ENCODE data around the gene VIL1. TPM values are rescaled to one million over a fixed set of nuclear protein-coding genes. Genes with fewer than 3 reads are reported as not detected.

VIL1 gene
- total RNA-seq, 1 experiment from 2014 or later: not detected

DNA sequence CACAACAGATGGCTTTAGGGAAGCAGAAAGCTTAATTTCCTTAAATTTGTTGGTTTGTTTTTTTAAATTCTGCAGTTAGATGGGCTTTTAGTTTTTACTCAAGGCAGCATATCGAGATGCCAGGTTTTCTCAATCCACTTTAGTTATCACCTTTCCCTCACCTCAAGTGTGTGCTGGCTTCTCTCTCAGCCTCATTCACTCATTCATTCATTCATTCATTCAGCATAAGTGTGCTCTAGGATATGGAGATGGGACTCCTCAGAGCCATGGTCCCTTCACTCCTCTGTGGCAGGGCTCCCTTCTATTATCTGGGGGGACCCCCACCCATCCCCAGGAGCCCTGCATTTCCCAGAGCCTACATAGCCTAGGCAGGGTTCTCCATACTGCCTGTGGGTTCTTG lies 19.0 kb downstream of the VIL1 start:
- no peak for DNase-seq (ENCODE audit: low read depth)

DNA sequence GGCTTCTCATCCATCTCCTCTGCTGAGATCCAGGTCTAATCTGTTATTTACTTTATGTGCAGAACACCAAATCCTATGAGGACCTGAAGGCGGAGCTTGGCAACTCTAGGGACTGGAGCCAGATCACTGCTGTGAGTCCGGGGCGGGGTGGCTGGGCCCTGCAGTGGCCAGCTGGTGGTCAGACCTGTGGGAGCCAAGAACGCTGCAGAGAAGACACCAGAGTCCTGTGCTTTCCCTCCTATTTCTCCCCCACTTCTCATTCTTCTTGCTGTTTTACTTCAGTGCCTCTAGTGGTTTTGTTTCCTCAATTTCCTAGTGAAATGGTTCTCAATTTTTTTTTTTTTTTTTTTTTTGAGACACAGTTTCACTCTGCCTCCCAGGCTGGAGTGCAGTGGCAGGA lies 19.7 kb downstream of the VIL1 start:
- DNase-seq (ENCODE audit: low read depth): no peak

DNA sequence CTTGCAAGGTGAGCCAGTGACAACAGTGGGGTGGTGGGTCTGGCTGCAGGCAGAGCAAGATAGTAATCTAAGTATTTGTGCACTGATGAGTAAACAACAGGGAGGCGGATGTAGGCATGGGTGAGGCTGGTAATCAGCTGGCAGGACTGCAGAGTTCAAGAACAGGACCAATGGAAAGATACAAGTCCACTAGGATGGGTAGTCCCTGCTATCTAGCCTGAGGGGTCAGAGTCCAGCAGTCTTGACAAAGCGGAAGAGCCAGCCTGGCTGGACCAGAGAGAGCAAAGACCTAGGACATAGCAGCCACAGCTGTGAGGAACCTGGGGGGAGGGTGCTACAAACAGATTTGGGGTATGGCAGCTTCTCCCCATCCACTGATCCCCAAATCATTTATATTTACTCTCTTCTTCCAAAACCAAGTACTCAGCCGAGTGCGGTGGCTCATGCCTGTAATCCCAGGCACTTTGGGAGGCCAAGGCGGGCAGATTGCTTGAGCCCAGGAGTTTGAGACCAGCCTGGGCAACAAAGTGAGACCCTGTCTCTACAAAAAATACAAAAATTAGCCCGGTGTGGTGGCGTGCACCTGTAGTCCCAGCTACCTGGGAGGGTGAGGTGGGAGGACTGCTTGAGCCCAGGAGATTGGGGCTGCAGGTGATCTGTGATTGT lies 25.9 kb downstream of the VIL1 start:
- DNase-seq (ENCODE audit: low read depth): no peak

DNA sequence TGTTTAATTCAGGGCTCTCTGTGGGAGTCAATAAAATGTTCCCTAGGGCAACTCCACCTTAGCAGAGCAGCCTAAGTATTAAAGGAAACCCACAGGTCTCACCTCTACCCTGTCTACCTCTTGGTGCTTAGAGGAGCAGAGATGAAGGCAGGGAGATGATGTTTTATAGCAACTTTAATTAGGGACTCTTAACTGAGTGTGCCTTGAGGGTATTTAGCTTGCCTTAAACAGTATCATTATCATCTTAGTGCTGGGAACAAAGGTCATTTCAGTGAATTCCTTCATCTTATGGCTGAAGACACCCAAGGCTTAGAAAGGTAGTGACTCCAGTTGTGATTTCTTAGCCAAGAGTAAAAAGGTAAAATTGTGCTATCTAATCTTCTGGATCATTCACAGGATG lies 26.7 kb downstream of the VIL1 start:
- no peak for DNase-seq (ENCODE audit: low read depth)

DNA sequence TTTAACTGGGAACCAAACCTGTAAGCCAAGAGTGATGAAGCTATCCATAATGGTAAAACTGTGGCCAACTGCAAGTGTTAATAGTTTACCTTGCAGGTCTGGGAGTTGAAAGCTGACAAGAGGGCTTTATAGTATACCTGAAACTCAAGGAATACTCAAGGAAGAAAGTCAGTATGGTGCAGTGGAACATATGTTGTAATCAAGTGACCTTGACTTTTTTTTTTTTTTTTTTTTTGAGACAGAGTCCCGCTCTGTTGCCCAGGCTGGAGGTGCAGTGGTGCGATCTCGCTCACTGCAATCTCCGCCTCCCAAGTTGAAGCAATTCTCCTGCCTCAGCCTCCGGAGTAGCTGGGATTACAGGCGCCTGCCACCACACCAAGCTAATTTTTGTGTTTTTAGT lies 27.6 kb downstream of the VIL1 start:
- DNase-seq (ENCODE audit: low read depth): no peak

DNA sequence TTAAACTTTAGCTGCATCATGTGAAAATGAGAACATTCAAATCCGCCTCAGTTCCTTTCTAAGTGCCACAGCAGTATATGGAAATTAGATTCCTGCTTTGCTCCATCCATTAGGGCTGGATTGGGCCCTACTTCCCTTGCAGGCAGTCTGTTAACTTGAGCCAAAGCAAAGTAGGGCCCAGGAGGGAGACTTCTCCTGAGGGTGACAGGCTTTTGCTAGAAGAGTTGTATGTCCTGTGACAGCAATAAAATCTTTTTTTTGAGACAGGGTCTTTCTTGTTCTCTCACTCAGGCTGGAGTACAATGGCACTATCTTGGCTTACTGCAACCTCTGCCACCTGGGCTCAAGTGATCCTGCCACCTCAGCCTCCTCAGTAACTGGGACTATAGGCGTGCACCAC lies 28.1 kb downstream of the VIL1 start:
- no peak for DNase-seq (ENCODE audit: low read depth)

DNA sequence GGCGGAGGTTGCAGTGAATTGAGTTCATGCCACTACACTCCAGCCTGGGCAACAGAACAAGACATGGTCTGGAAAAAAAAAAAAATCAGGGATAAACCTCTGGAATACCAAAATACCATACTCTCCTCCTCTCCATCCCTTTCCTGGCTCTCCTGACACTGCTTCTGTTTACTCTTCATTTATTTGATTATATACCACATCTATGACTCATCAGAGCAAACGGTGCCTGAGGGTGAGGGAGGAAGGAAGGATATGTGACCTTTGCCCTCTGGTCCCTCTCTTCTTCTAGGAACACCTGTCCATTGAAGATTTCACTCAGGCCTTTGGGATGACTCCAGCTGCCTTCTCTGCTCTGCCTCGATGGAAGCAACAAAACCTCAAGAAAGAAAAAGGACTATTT lies 30.0 kb downstream of the VIL1 start:
- DNase-seq (ENCODE audit: low read depth): peak; percentile 81

DNA sequence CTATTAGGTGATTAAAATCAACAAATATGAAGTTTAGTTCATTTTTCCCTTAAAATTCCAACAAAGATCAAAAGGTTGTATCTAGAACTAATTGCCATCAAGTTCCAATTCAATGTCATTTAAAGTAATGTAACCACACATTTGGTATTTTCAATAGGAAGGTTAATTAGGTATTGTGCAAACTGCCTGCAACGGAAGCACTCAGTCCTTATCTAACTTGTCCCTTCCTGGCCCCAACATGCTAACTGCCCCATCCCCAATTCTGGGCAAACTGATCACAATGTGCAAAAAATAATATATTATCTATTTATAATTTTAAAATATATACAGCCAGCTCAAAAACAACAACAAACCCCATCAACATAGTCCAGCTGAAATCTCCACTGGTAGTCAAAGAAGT lies 33.2 kb downstream of the VIL1 start:
- DNase-seq (ENCODE audit: low read depth): no peak

DNA sequence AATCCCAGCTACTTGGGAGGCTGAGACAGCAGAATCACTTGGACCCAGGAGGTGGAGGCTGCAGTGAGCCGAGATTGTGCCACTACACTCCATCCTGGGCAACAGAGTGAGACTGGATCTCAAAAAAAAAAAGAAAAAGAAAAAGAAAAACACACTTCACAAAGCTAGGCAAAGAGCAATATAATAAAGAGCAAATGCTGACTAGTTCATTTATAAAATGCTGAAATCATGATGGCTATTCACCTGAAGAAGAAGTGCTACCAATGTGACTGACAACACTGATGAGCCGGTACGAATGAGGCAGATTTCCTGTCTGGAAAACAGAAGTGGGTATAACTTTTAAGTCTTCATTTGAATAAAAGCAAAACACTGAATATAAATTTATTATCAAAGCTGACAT lies 37.9 kb downstream of the VIL1 start:
- DNase-seq (ENCODE audit: low read depth): no peak

DNA sequence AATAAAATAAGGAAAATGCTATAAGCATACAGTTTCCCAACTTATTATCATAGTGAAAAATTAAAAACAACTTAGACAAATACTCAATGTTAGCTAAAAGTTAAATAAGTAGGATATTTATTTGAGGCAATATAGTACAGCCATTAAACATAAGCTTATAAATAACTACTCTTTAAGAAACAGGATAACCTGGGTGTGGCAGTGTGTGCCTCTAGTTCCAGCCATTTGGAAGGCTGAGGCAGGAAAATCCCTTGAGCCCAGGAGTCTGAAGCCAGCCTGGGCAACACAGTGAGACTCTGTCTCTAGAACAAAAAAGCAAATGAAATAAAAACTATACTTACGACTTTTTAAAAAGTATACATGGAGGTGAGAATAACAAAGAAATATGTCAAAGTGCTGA lies 39.7 kb downstream of the VIL1 start:
- no peak for DNase-seq (ENCODE audit: low read depth)

DNA sequence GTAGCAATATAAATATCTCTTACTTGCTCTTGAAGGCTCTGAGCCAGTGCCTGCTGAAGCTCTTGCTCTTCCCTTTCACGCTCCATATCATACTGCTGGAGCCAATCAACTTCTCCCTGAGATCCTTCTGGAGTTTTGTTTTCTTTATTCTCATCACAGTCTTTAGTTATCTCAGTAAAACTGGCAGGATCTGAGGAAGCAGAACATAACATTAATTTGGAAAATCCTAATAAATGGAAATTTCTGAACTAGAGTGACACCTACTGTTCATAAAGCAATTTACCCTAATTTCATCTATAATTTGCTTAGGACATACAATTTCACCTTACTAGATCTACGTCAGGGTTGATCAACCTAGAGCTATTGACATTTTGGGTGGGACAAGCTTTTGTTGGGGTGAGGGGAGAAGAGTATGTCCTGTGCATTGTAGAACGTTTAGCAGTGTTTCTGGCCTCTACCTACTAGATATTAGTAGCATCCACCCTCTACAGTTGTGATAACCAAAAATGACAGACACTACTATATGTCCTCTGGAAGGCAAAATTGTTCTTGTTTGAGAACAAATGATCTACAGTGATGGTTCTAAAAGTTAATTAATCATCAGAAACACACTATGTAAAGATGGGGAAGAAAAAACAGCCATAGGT lies 47.2 kb downstream of the VIL1 start:
- DNase-seq (ENCODE audit: low read depth): peak; percentile 36

DNA sequence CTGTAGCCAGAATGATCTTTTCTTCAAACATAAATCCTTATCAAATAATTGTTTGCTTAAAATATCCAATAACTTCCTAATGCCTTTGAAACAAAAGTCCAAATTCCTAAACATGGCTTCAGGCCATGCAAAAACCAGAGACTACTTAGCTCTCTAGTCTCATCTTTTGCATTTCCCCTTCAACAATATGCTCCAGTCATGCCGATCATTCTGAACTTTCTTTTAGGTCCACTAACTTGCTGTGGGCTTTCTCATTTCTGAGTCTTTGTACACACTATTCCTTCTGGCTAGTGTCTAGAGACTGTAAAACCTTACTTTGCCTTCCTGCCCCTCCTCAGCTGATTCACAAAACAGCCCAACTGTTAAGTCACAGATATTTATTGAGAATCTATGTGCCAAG lies 51.5 kb downstream of the VIL1 start:
- no peak for DNase-seq (ENCODE audit: low read depth)

DNA sequence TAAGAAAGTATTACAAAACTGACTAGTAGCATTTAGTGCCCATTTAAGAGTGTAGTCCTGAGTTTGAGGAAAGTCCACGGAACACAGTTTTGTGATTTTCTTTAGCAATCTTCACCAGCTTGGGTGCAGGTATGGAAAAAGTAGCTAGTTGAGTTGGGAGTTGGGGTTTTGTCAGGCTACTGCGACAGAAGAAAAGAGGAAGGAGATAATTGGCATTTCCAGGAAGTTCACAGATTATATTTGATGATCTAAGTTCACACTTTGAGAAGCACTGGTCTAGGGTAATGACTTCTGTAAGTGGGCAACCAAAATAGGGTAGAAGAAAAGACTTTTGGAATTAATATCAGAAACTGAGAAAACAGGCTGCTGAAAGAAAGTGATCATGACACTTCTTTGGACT lies 52.1 kb downstream of the VIL1 start:
- no peak for DNase-seq (ENCODE audit: low read depth)

DNA sequence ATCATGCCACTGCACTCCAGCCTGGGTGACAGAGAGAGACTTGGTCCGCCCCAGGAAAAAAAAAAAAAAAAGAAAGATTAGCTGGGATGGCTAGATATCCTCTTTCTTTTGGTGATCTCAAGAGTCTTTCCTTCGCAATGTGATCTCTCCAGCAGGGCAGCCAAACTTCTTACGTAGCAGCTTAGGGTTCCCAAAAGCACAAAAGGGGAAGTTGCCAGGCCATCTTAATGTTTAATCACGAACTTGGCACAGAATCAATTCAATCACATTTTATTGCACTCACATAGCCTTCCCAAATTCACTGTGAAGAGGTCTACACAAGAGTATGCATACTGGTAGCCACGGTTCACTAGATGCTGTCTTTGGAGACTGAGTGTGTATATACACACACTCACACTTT lies 53.1 kb downstream of the VIL1 start:
- no peak for DNase-seq (ENCODE audit: low read depth)

DNA sequence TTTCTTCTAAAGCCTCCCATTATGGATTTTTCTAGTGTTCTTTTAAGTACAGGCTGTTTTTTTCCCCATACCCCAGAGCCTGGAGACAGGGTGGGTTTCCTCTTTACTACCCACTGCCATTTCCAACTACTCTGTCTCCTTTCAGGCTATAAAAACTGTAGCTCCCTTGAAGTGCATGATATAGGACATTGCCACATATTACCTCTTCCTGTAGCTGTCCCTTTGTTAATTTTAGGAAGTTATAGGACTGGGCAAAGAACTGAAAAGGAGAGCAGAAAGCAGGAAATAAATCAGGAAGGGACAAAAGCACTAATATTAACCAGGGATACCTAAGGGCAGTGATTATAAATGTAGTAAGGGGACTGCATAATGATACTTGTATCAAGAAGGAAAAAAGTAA lies 54.1 kb downstream of the VIL1 start:
- no peak for DNase-seq (ENCODE audit: low read depth)

DNA sequence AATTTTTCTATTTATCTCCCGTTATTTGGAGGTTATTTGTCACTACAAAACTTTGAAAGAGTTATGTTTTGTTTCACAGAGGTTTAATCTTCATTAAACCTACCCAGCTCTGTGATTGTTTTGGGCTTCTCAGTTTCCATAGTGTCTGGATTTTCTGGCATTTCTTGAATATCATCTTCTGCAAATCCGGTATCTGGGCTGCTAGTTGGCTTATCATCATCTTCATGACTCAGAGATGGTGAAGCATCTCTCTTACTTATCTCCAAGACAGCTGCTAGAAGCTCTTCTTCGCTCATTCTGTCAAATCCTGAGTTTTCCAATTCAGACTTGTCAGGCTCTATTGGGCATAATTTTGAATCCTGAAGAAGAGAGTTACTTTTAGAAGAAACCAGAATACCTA lies 55.6 kb downstream of the VIL1 start:
- DNase-seq (ENCODE audit: low read depth): no peak

DNA sequence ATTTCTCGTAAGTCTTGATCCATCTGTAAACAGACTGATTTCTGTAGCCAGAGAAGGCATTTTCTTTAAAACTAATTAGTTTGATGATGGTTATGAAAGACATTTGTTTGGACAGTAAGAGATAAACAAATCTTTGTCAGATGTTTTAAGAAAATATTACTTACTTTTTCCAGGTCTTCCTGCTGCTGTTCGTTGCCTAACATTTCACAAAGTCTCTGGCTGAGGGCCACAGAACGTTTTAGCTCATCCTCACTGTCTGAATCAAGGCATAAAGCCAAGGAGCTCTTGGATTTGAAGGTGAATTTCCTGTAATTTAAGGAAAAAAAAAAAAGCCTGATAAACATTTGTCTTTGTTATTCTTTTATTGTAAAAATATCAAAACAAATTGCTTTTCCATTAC lies 57.8 kb downstream of the VIL1 start:
- DNase-seq (ENCODE audit: low read depth): no peak

DNA sequence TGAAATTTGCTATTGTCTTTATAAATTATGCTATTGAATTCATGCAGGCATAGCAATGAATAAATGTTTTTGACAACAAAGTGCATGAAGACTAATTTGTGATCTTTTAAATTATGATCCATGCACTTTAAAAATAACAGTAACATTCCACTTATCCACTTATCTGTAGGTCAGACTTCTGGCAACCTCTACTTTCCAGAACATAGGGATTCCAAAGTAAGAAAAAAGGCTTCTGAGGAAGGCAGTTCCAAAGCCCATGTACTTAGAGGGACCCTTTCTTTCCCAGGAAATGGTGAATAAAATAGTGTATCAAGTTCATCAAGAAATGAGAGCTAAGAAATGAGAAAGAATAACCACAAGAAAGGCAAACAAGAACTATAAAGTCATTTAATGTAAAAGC lies 58.3 kb downstream of the VIL1 start:
- no peak for DNase-seq (ENCODE audit: low read depth)

DNA sequence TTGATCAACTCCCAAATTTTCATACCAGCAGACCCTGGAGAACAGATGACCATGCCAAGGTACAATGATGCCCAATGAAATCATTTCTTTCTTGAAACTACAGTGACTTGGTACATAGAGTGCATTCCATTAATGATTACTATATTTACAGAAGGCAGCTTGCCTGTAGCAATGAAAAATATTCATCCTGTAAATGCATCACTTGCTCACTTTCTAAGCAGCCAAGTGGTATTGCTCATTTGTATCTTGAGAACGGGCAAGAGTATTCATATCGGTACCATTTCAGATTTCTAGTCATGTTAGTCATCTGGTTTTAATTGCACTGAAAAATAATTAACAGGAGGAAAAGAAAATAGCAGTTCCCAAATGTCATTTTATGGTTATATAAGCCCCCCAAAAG lies 59.6 kb downstream of the VIL1 start:
- no peak for DNase-seq (ENCODE audit: low read depth)

DNA sequence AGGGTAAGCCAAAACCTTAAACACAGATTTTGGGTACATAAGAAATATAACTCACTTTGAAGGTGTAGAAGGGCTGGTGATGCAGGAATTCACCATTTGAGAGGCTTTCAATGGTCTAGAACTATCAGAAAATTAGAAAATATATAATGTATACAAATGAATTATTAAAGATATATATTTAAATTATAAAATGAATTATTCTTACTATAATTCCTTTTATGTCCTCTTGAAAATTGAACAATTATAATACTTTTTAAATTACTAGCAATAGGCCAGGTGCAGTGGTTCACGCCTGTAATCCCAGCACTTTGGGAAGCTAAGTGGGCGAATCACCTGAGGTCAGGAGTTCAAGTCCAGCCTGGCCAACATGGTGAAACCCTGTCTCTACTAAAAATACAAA lies 60.7 kb downstream of the VIL1 start:
- no peak for DNase-seq (ENCODE audit: low read depth)

DNA sequence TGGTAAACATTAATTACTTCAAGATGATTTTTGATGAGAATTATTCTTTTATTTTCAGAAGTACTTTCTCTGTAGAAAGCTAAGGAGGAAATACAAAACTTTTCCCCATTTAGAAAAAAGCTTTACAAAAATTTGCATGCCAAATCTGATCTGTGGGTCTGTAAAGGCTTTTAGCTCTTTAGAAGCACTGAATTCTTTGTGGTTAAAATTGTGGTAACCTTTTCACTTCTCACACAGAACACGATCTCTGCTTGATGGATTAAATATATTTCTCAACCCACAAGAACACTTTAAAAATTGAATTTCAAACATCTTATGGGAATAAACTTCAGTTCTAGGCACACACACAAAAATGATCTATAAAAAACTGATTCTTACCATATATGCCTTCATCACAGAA lies 63.7 kb downstream of the VIL1 start:
- no peak for DNase-seq (ENCODE audit: low read depth)

DNA sequence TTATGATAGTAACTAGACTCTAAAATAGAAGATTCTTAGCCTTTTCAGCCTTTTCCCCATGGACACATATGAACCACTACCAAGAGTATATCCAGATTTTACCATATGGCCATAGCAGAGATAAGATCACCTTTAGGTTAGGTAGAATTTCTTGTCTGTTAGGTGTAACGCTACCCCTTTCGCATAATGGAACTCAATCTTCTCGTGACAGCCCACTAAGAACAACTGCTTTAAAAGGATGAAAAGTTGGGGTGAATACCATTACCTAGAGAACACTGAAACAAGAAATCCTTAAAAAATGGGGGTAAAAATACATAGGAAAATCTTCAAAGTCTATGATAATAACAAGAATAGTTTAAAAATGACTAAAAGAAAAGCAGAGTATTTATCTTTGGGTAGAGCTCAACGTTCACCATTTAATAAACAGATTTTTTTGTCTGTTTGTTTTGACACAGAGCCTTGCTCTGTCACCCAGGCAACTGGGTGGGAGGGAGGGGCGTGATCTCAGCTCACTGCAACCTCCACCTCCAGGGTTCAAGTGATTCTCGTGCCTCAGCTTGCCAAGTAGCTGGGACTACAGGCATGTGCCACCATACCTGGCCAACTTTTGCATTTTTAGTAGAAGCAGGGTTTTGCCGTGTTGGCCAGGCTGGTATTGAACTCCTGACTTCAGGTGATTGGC lies 67.2 kb downstream of the VIL1 start:
- DNase-seq (ENCODE audit: low read depth): no peak

DNA sequence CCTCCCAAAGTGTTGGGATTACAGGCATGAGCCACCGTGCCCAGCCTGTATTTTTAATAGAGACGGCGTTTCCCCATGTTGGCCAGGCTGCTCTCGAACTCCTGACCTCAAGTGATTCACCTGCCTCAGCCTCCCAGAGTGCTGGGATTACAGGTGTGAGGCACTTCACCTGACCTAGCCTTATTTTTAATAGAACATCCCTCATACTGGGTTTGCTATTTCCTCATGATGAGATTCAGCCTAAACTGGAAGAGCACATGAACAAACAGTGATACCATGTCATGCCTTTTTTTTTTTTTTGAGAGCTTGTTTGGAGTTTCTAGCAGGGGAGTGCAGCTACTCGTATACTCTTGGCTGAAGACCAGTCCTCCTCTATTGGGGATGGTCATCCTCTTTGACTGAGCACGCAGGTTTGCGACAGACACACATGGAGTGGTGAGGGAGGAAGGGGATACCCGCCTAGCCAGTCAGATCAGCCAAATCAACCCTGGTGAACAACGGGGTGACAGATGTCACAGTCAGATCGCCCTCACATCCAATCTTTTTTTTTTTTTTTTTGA lies 81.7 kb downstream of the VIL1 start:
- no peak for DNase-seq (ENCODE audit: low read depth)

All from RPMI7951 (cell line).